Right lobe of liver (tissue), 6 donors: ENCODE data around the gene KTN1. TPM values are rescaled to one million over a fixed set of nuclear protein-coding genes. Genes with fewer than 3 reads are reported as not detected.

Experiments
- ATAC-seq, 4 donors: fragments of 200-7000 bp; cut with Tn5 transposase; one replicate each; pipeline ENCODE4 v1.9.1; 2020; ENCODE audit warnings: mild to moderate bottlenecking in 4 of 4, moderate library complexity in 4 of 4
- DNase-seq, 3 donors: peaks; one replicate each; pipeline ENCODE4 v3.0.0-alpha.2; 2020
- H3K27ac ChIP-seq, 3 donors: fragments of 200-600 bp; one replicate each; pipeline ENCODE4 v1.8.0; 2022
- H3K27me3 ChIP-seq, 2 donors: fragments of 200-600 bp; one replicate each; pipeline ENCODE4 v1.8.0; 2022
- H3K36me3 ChIP-seq, 4 donors: fragments of 200-600 bp; sonication (generic) in 1 of 4; one replicate each; pipeline versions ENCODE4 v1.5.1 to v1.8.0; 2017 to 2022; ENCODE audit warnings: control low read depth in 1 of 4
- H3K4me1 ChIP-seq, 4 donors: fragments of 200-600 bp; sonication (generic) in 1 of 4; one replicate each; pipeline versions ENCODE4 v1.5.1 to v1.8.0; 2017 to 2022; ENCODE audit warnings: control low read depth in 1 of 4
- H3K4me3 ChIP-seq, 3 donors: fragments of 200-600 bp; one replicate each; pipeline ENCODE4 v1.8.0; 2022
- H3K9me3 ChIP-seq, 4 donors: fragments of 200-600 bp; sonication (generic) in 1 of 4; one replicate each; pipeline versions ENCODE4 v1.5.1 to v1.8.0; 2017 to 2022; ENCODE audit warnings: control low read depth in 1 of 4
- CTCF ChIP-seq, 4 donors: fragments of 200-600 bp in 3 of 4; fragments of 450-650 bp in 1 of 4; IDR thresholded peaks; one replicate each; pipeline versions ENCODE4 v1.5.1 to v1.8.0; 2016 to 2022; ENCODE audit warnings: antibody characterized with exemption in 4 of 4, mild to moderate bottlenecking in 2 of 4
- POLR2A ChIP-seq: fragments of 450-650 bp; IDR thresholded peaks from one replicate; pipeline ENCODE4 v1.6.1; 2017; ENCODE audit warnings: antibody characterized with exemption, mild to moderate bottlenecking
- WGBS: methylation state at CpG from one replicate; pipeline ENCODE4 v1.1.6; 2018; ENCODE audit warnings: low coverage, low lambda C conversion rate; ENCODE audit not compliant: insufficient coverage; ENCODE audit errors: missing lambda C conversion rate; 5-methylcytosine and 5-hydroxymethylcytosine counted together
- intact Hi-C, 2 donors: fragments of 100-400 bp; cut with DNase I; formaldehyde crosslinking; loops; one replicate each; pipeline versions ENCODE4 v1.11.2 to v1.14.1; 2022
- total RNA-seq, 6 experiments: library from RNA; depleted of rRNA in 2 of 6; stranded (reverse); fragments of >200 nt in 2 of 6; fragmentation: NEBNext Ultra II Directional in 3 of 6; extraction: Animal tissue kit (Norgen Biotek cat#: 25700) in 3 of 6; gene quantifications; one replicate each; pipeline versions ENCODE4 v1.1.0 to v1.2.4, GENCODE V29; 2016 to 2023
- donor health status: DM: no; HTN: yes; CAD: no.
- donor health status: DM: no; HTN: no; CAD: no.
- donor health status: DM: no; HTN: no; CAD: no.
- donor health status: DM: no; HTN: yes; CAD: no.
- donor health status: DM: no; HTN: yes; CAD: no.

KTN1 gene
- total RNA-seq, 6 experiments from 2014 or later: 55.8 to 90.8 (median 64.1) TPM

GRCh38 chr14:55578511-55578910, 1.5 kb upstream of the KTN1 start:
- Histone ChIP-seq H3K9me3 (no peaks in the 10 kb centered on the region), H3K4me3 (peak overlapping the region in 1 of 3 donors; percentile 81), H3K4me1 (peaks cover 0 to 22% (median 4%) of the 10 kb centered on the region in 4 donors), H3K36me3 (no peaks in the 10 kb centered on the region), H3K27me3 (no peaks in the 10 kb centered on the region), H3K27ac (no peak overlapping the region)
- DNase-seq (no peak), ATAC-seq (no peak)
- intact Hi-C loops: no loop called here
- TF ChIP-seq POLR2A: no peak
- 83% methylated on average over 8 of the region's 8 CpGs for whole genome bisulfite sequencing

- ATAC-seq (peak; percentile 37 to 42 (median 40)), DNase-seq (peak; percentile 55 to 70 (median 58))
- Histone ChIP-seq H3K36me3 (no peaks in the 10 kb centered on the region), H3K4me1 (peaks cover 0 to 43% (median 15%) of the 10 kb centered on the region in 4 donors), H3K27me3 (no peaks in the 10 kb centered on the region), H3K4me3 (peak overlapping the region; percentile 81 to 83 (median 81)), H3K9me3 (no peaks in the 10 kb centered on the region), H3K27ac (peak overlapping the region; percentile 59 to 88 (median 75))
- intact Hi-C loops: no loop called here
- WGBS: 1% methylated on average over 16 of the region's 84 CpGs
- TF ChIP-seq POLR2A: no peak
- peak in 1 of 4 donors; percentile 3 for TF ChIP-seq CTCF (IDR thresholded peaks at IDR 0.05)
Measured at GRCh38 chr14:55580470-55581341, 699 bp downstream of the KTN1 start.

GRCh38 chr14:55581342-55581771, 1.4 kb downstream of the KTN1 start:
- H3K27me3 ChIP-seq: no peaks in the 10 kb centered on the region
- no peaks in the 10 kb centered on the region for H3K9me3 ChIP-seq
- 17% methylated on average over 6 of the region's 6 CpGs for WGBS
- DNase-seq (no peak), ATAC-seq (no peak)
- H3K4me3 ChIP-seq: peak overlapping the region; percentile 81 to 83 (median 81)
- H3K36me3 ChIP-seq: no peaks in the 10 kb centered on the region
- intact Hi-C loops: no loop called here
- peak overlapping the region in 1 of 3 donors; percentile 59 for H3K27ac ChIP-seq
- no peak for TF ChIP-seq POLR2A
- peaks cover 0 to 43% (median 16%) of the 10 kb centered on the region in 4 donors for H3K4me1 ChIP-seq

- no peaks in the 10 kb centered on the region for H3K36me3 ChIP-seq
- TF ChIP-seq CTCF (IDR thresholded peaks at IDR 0.05) (no peak), POLR2A (no peak)
- no peaks in the 10 kb centered on the region for H3K27me3 ChIP-seq
- H3K4me1 ChIP-seq: peaks cover 0 to 46% (median 16%) of the 10 kb centered on the region in 4 donors
- DNase-seq (no peak), ATAC-seq (no peak)
- 46% methylated on average over 2 of the region's 2 CpGs for WGBS
- no peak overlapping the region for H3K27ac ChIP-seq
- no peaks in the 10 kb centered on the region for H3K9me3 ChIP-seq
- no peak overlapping the region for H3K4me3 ChIP-seq
- intact Hi-C loops: no loop called here
Measured at GRCh38 chr14:55582746-55583145, 2.7 kb downstream of the KTN1 start.

GRCh38 chr14:55583942-55584468, 4.0 kb downstream of the KTN1 start:
- Histone ChIP-seq H3K27me3 (no peaks in the 10 kb centered on the region), H3K36me3 (no peaks in the 10 kb centered on the region), H3K4me1 (peaks cover 0 to 57% (median 16%) of the 10 kb centered on the region in 4 donors), H3K9me3 (no peaks in the 10 kb centered on the region), H3K4me3 (peak overlapping the region in 1 of 3 donors; percentile 1), H3K27ac (peak overlapping the region in 1 of 3 donors; percentile 36)
- intact Hi-C loops: no loop called here
- DNase-seq (no peak), ATAC-seq (peak; percentile 35 to 69 (median 47))
- TF ChIP-seq CTCF (IDR thresholded peaks at IDR 0.05) (no peak), POLR2A (no peak)
- 6% methylated on average over 2 of the region's 2 CpGs for WGBS
